ENCODE measurements around the gene VASH2. TPM values are rescaled to one million over a fixed set of nuclear protein-coding genes. Genes with fewer than 3 reads are reported as not detected.
A peak's percentile ranks its signal among the peaks of the same experiment; 100 is the strongest.
"Not testable (repeated sequence)": the region's sequence is repeated elsewhere in the genome, so short reads cannot be mapped to it uniquely, and the experiment has no call there.

VASH2 gene
- polyA plus RNA-seq, 4 donors = 22.9 to 26.7 (median 25.1) TPM

DNA sequence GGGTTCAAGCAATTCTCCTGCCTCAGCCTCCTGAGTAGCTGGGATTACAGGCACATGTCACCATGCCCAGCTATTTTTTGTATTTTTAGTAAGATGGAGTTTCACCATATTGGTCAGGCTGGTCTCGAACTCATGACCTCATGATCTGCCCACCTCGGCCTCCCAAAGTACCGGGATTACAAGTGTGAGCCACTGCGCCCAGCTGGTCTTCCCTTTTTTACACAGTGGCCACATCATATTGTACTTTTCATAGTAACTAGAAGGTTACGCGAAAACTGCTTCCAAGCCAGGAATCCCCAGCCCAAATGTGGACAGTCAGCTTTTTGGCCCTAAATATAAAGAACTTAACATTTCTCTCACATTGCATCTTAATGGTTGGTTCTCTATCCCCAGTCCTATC, 4.2 kb downstream of the VASH2 start:
- no peak for DNase-seq (ENCODE audit: low read depth in 4 of 4, low spot score in 2 of 4)

DNA sequence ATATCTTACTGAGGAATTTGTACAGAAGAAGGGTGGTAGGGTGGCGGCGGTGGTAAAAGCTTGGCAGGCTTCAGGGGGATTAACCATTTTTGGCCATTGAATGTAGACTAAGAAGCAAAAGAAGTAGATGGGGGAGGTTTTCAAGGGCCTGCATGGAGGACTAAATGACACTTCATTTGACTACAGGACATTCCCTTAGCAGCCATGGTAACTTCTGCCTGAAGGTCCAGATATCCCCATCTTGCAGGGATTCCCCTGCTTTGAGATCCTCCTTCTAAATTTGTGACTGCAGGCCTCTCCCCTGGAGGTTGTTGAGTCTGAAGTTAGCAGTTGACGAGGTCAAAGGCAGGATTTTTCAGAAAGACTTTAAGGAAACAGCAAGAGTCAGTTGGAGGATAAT, 4.8 kb downstream of the VASH2 start:
- DNase-seq (ENCODE audit: low read depth in 4 of 4, low spot score in 2 of 4) = no peak

DNA sequence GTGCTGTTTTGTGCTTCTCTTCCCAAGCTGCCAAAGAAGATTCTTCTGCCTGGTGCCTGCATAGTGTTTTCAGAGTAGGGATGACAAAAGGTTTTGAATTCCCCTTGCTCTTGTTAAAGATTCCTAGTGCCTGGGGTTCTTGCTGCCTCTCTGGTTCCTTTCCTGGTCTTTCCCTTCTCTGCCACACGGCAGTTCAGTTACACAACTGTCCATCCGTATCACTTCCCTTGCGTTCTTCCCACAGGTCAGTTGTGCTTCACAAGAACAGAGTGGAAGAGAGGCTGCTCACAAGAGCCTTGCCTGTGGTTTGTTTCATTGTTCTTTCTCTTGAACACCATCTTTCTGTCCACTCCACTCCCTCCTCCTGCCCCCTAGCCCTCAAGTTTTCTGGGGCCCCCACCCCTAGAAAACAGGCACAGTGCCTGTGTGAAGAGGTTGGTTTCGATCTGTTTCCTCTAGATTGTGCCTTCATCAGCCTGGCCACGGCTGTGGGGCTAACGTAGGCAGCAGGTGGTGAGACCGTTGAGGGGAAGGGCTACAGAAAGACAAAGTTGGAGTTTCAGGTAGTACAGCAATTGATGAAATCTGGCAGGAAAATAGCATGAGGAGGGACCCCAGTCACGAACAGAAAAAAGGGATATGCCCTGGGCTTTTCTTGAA, 5.8 kb downstream of the VASH2 start:
- no peak for DNase-seq (ENCODE audit: low read depth in 4 of 4, low spot score in 2 of 4)

DNA sequence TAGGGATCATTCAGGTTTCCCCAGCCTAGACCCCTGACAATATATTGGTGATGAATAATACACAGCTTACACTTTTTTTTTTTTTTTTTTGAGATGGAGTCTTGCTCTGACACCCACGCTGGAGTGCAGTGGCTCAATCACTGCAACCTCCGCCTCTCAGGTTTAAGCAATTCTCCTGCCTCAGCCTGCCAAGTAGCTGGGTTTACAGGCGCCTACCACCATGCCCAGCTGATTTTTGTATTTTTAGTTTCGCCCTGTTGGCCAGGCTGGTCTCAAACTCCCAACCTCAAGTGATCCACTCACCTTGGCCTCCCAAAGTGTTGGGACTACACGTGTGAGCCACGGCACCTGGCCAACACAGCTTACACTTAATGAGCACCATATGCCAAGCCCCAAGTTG, 7.2 kb downstream of the VASH2 start:
- DNase-seq (ENCODE audit: low read depth in 4 of 4, low spot score in 2 of 4) = no peak

DNA sequence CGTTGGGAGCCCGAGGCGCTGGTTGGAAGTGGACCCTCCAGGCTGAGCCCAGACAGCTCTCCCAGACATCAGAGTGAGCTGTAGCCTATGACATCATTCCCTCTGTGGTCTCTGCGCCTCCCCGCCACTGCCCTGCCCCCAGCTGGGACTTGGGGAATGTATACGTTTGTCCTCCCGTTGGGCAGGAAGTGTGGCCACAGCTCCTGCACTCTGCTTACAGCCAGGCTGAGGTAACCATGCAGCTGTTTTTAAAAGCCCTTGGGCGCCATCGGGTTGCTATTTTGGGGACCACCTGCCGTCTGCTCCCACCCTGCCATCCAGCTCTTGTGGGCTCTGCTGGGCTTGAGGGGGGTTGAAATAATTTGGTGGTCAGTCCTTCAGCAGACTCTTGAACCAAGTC, 7.8 kb downstream of the VASH2 start:
- DNase-seq (ENCODE audit: low read depth in 4 of 4, low spot score in 2 of 4) = no peak

DNA sequence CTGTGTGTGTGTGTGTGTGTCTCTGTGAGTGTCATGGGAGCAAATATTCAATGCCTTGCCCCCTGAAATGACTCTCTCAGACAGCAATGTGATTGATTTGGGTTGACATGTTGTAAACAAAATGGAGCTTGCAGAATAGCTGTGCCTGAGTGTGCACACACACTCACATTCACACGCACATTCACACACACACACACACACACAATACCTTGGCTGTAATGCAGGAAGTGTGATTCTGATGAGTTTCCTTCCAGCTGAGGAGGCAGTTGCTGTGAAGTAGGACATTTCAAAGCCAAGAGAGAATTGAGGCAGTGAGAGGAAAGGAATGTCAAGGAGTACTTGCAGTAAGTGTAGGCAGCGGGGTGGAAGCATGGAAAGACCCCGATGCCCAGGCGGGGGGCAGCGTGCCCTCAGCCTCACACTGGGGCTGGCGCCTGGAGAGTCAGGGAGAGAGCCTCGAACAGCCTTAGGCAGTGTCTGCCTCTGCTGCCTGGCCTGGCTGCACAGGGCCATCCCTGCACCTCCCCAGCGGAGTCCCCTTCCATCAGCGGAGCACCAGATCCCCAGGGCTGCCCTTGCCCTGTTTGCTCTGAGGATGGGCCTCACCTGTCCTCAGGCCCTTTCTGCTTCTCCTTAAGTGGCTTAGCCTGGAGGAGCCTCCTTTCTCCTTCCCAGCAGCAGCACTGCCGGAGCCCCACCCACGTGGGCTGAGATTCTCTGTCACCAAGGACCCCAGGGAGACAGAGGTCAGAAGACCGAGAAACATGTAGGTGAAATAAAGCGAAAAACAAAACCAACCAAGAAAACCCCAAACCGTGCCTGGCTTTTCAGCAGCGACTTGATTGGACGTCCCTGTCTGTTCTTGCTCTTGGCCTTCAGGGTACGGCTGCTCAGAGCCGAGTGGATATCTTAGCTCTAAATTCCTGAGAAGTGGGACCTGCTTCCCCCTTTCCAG, 9.2 kb downstream of the VASH2 start:
- no peak for DNase-seq (ENCODE audit: low read depth in 4 of 4, low spot score in 2 of 4)

DNA sequence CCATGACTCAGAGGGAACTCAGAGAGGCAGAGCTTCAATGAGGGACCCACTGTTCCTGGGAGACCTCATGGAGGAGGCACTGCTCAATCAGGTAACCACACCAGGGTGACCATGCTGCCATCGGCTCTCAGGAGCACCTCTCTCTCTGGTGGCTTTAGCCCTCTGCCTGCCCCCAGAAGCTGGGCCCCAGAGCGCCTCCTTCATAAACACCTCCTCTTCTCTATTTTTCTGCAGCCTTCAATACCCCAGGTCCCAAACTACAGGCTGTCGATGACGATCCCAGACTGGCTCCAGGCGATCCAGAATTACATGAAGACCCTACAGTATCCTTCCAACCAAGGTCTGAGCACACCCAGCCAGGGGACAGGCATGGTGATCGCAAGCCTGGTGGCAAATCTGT, 10.6 kb downstream of the VASH2 start:
- no peak for DNase-seq (ENCODE audit: low read depth in 4 of 4, low spot score in 2 of 4)

DNA sequence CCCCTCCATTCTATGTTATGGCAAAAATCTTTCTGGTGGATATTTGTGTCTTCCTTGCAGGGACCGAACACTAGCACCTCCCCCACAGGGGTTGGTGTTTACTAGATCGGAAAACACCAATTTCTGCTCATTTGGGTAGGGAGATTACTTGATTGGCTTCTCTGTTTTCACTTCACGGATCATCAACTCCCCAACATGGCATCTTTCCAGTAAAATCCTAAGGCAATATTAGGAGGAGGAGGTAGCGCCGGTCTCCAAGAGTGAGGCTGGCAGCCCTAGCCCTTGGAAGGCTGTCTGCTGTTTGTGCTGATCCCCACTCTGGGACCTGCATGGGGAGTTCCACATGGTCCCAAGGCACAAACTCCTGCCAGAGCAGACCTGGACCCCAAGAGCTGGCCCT, 12.2 kb downstream of the VASH2 start:
- no peak for DNase-seq (ENCODE audit: low read depth in 4 of 4, low spot score in 2 of 4)

DNA sequence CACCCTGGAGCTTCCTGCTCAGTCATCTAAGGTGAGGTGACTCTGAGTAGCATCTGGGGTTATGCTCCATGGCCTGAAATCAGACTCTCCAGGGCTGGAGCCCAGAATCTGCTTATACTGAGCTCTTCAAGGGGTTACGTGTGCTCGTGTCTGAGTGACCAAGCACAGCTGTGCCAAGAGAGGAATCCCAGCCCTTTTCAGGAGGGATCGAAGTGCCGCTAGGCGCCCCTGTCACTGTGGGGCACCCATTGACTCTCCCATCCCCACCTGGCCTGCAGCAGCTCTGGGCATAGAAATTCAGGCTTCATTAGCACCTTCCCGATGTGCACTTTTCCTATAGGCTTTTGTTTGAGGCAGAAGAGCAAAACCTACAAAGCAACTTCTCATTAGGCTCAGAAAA, 13.8 kb downstream of the VASH2 start:
- DNase-seq (ENCODE audit: low read depth in 4 of 4, low spot score in 2 of 4) = no peak

DNA sequence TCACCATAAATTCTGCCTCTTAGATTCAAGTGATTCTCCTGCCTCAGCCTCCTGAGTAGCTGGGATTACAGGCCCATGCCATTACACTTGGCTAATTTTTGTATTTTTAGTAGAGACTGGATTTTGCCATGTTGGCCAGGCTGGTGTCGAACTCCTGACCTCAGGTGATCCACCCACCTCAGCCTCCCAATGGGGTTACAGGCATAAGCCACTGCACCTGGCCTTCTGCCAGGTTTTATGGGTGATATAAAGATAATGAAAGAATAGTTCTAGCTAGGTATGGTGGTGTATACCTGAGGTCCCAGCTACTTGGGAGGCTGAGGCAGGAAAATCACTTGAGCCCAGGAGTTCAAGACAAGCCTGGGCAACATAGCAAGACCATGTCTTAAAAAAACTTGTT, 14.7 kb downstream of the VASH2 start:
- DNase-seq (ENCODE audit: low read depth in 4 of 4, low spot score in 2 of 4) = not testable (repeated sequence)

DNA sequence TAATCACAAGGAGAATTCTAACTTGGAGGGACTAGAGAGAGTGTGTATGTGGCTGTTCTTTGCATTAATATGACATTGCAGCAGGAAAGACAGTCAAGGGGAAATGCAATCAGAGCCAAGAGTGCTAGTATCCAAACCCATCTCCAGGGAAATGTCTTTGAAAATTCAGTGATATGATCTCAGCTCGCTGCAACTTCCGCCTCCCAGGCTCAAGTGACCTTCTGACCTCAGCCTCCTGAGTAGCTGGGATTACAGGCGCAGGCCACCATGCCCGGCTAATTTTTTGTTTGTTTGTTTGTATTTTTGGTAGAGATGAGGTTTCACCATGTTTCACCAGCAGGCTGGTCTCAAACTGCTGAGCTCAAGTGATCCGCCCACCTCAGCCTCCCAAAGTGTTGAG, 16.3 kb downstream of the VASH2 start:
- no peak for DNase-seq (ENCODE audit: low read depth in 4 of 4, low spot score in 2 of 4)

DNA sequence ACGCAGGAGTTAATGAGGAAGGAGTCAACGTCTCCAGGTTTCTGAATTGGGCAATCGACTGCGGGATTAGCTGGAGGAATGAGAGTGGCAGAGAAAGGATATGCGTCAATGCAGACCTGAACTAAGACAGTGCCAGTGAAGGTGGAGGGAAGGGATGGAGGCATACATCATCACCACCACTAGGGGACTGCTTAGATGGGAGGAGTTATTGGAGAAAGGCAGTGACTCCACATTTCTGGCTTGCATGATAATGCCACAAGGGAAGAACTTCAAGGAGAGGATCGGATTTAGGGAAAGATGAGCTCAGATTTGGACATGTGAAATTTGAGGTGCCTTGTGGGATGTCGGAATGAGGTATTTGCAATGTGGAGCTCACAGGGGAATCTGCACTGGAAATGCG, 17.5 kb downstream of the VASH2 start:
- no peak for DNase-seq (ENCODE audit: low read depth in 4 of 4, low spot score in 2 of 4)

DNA sequence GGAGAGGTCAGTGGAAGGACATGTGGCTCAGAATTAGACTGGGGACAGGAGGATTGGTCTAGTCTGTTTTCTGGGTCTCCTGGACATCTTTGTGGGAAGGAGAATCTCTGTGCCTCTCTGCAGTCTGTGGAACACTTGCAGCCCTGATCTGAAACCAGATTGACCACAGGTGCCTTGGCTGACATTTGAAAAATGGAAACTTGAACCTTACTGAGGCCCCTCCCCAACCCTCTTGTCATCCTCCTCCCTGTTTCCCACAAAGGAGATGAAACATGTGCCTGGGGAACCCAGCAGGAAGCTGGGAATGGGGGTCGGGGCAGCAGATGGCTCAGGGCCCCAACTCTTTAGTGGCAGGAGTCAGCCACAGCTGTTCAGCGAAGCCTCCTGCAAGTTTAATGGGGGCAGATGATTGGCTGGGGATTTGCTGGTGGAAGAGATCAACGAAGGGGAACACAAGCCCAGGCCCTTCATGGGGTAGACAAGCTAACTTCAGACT, 18.1 kb downstream of the VASH2 start:
- DNase-seq (ENCODE audit: low read depth in 4 of 4, low spot score in 2 of 4) = no peak

DNA sequence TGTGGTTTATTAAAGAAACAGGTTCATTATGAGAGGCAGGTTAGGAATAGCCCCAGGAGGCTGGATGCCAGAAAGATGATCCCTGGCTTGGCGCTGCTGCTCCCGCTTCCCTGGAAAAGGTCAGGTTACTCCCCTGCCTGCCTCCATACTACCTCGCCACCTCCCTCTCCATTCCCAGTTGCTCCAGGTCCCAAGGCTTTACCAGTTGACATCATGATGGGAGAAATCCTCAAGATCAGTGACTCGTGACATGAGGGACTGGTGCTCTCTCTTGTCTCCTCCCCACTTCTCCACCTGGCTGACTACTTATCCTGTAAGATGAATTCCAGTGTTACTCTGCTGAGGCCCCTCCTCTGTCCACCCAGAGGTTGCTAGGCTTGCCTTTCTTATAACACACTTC, 19.7 kb downstream of the VASH2 start:
- peak in 1 of 4 donors; percentile 26 for DNase-seq (ENCODE audit: low read depth in 4 of 4, low spot score in 2 of 4)

DNA sequence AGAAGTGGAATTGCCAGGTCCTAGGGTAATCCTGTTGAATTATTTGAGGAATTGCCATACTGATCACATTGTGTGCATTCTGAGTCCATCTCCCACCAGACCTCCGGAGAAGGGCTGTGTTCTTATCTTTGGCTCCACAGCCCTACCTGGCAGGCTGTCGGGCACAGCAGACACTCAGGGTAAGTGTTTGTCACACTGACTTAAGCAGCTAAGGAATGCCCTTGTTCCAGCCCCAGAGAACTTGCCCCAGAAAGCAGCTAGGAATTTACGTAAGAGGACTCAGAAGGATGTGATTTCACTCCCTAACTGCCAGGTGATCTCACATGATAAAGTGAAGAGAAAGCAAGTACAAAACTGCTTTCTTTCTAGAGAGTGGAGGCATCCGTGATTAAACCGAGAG, 21.0 kb downstream of the VASH2 start:
- no peak for DNase-seq (ENCODE audit: low read depth in 4 of 4, low spot score in 2 of 4)

DNA sequence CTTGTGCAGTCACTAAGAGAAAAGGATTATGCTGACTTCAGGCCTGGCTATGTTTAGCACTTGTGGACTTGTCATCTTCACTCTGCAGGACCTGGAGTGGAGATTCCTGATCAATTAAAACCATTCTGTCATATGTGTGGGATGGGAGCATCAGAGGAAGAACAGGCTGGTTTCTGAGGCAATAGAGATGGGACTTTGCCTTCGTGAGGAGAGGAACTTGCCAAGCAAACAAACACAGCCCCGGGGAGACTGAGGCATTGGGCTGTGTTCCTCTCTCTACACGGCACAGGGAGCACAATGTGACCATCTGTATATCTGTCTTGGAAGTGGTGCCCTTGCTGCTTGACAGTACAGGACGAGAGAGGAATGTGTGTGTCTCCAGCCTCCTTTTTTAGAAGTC, 23.1 kb downstream of the VASH2 start:
- no peak for DNase-seq (ENCODE audit: low read depth in 4 of 4, low spot score in 2 of 4)

DNA sequence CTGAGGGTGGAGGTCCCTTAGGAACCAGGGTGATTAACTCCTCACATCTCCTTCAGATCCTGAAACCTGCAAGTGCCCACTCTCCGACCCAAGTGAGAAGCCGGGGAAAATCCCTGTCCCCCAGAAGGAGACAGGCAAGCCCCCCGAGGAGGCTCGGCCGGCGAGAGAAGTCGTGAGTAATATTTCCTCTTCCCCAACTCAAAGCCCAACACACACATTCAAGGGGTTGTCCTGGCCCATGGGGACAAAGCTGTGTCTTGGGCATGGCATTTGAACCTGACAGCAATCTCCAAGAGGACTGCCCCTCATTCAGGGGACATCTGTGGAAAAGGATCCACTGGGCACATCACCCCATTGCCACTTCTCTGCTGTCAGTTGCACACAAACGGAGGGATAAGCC, 23.6 kb downstream of the VASH2 start:
- DNase-seq (ENCODE audit: low read depth in 4 of 4, low spot score in 2 of 4) = no peak

DNA sequence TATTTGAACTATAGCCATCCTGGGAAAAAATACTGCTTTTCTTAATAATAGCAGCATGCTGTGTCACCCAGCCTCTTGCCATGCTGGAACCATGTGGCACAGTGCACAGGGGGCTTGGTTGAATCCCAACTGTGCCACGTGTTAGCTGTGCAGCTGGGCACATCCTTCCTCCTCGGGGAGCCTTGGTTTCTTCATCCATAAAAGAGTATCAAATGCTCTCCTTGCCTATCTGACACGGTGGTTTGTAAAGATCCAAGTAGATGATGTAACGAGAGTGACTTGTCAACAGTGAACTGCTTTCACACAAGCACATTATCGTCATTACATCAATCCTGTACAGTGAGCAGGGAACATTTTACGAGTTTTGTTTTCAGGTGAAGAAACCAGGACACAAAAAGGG, 24.4 kb downstream of the VASH2 start:
- no peak for DNase-seq (ENCODE audit: low read depth in 4 of 4, low spot score in 2 of 4)

DNA sequence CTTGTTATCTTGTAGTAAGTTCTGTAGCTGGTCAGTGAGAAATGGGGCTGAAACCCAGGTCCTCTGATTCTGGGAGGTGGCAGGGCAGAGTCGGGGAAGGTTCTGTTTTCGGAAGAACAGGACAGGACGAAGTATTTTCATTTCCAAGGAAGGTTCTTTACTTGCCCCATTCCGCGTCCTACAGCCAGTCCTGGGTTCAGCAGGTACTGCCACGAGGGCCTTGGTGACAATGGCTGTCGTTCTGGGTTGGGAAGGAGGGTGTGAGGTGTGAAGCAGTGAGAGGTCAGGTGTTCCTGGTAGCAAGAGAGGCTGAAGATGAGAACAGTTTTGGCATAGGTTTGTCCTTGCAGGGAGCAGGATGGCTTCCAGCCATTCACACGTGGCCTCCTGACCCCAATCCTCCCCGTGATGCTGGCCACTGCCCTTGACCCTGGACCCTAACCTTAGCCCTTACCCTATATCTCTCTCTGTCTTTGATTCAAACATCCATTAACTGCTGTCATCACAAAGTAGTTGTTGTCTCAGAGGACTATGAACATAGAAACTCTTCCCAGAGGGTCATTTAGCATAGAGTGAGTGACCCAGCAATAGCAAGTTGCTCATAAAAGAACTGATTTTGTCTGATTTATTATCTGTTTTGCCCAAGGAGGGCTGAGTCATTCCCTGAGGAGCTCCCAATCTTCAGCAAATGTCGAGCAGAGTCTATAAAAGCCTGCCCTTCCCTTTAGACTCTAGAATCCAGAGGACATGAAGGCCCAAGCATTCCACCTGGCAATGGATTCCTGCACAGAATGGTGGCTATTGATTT, 25.0 kb downstream of the VASH2 start:
- no peak for DNase-seq (ENCODE audit: low read depth in 4 of 4, low spot score in 2 of 4)

DNA sequence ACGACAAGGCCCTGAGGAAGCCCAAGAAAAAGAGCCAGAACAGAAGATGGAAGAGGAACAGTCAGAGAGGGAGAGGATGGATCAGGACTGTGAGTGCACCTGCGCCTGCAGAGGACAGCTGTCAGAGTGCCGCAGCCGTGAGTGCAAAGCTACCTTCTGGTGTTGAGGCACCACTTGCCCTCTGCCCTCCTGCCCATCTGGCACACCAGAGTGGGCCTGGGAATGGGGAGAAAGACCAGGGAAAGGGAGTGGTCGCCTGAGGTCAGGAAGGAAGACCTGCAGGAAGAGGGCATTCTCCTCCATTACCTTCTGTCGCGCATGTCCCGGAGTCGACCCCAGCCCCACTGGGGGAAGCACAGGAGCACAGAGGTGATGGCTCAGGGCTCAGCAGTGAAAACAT, 26.2 kb downstream of the VASH2 start:
- no peak for DNase-seq (ENCODE audit: low read depth in 4 of 4, low spot score in 2 of 4)
